T-helper 1 cell treated with Interleukin-12 subunit alpha and Interleukin-12 subunit beta and Interleukin-4 antibody, amounts not matched to agents 30 ng/mL and 1 ng/mL, for 36 hours (primary cell): ENCODE measurements around the gene ENO1. TPM values are rescaled to one million over a fixed set of nuclear protein-coding genes. Genes with fewer than 3 reads are reported as not detected.
"Not testable (repeated sequence)": the region's sequence is repeated elsewhere in the genome, so short reads cannot be mapped to it uniquely, and the experiment has no call there.

Source experiments
- intact Hi-C: fragments of 100-400 bp; cut with micrococcal nuclease; formaldehyde crosslinking; loops from one replicate; pipeline ENCODE4 v1.15.1; 2024
- total RNA-seq: library from RNA; stranded (reverse); gene quantifications from 2 replicates; pipeline ENCODE4 v1.2.3, GENCODE V29; 2022

The ENO1 gene
- total RNA-seq, 1 donor from 2014 or later, result 2,761 TPM

GRCh38 chr1:8897505-8897904, 19.0 kb upstream of the ENO1 start:
- intact Hi-C loops, result not testable (repeated sequence)

GRCh38 chr1:8896775-8897174, 18.3 kb upstream of the ENO1 start:
- intact Hi-C loops, result not testable (repeated sequence)

GRCh38 chr1:8892026-8892425, 13.5 kb upstream of the ENO1 start:
- intact Hi-C loops, result no loop called here

DNA sequence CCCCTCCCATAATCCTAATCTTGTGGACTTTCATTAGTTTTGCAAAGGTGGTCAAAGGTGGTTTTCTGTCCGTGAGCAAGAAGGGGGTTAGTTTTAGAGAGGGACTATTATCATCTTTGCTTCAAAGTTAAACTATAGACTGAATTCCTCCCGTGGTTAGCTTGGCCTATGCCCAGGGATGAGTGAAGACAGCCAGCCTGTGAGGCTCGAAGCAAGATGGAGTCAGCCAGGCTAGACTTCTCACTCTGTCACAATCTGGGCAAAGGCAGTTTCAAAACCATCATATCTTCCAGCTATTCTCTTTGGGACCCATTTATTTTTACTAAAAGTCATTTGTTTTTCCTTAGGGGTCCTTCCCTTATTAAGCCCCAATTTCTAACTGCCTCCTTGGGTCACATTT, 12.9 kb upstream of the ENO1 start:
- intact Hi-C loops, result no loop called here

DNA sequence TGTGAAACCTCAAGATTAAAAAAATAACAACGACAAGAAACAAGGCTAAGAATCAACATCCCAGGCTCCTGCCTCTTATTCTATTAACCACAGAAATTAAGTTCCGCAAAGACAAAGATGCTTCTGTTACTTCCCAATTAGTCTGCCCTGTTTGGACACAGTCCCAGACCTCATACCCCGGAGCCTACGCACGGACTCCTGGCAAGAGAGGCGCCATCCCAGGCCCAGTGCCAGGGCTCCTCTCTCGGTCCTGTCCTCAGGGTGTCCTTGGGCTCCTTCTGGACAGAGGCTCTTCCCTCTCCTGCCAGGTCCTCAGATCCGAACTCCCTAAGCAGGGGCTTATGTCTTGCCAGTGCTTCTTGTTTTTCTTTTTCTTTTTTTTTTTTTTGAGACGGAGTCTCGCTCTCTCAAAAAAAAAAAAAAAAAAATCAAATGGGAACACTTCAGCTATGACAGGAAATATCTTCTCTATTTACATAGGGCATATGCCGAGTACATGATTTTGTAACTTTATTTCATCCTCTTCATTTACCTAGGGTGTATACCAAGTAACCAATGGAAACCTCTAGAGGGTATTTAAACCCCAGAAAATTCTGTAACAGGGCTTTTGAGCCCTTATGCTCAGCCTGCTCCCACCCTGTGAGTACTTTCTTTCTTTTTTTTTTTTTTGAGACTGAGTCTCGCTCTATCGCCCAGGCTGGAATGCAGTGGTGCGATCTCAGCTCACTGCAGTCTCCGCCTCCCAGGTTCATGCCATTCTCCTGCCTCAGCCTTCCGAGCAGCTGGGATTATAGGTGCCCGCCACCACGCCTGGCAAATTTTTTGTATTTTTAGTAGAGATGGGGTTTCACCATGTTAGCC, 11.7 kb upstream of the ENO1 start:
- intact Hi-C loops, result no loop called here

DNA sequence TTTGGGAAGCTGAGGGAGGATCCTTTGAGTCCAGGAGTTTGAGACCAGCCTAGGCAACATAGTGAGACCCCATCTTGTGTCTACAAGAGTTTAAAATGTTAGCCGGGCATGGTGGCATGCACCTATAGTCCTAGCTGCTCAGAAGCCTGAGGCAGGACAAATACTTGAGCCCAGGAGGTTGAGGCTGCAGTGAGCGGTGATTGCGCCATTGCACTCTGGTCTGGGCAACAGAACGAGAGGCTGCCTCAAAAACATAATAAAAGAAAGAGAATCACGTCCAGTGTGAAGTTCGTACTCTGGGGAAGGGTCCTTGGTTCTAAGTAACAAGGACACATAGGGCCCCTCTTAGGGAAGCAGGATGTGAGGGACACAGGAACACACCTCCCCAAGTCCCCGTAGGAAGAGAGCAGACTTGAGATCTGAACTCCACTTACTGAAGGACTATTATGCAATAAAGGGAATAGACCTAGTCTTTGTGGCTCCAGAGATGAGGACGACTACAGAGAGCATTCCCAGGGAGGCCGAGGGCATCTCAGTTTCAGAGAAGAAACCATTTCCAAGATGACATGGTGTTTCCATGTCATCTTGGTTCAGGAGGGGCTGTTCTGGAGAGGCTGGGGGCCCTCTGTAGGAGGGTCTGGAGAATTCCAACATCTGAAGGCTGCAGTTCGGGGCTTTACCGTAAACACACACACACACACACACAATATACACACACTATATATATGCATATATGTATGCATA, 10.8 kb upstream of the ENO1 start:
- intact Hi-C loops, result no loop called here

- intact Hi-C loops, result no loop called here
Measured at GRCh38 chr1:8886589-8886988, 8.1 kb upstream of the ENO1 start.

DNA sequence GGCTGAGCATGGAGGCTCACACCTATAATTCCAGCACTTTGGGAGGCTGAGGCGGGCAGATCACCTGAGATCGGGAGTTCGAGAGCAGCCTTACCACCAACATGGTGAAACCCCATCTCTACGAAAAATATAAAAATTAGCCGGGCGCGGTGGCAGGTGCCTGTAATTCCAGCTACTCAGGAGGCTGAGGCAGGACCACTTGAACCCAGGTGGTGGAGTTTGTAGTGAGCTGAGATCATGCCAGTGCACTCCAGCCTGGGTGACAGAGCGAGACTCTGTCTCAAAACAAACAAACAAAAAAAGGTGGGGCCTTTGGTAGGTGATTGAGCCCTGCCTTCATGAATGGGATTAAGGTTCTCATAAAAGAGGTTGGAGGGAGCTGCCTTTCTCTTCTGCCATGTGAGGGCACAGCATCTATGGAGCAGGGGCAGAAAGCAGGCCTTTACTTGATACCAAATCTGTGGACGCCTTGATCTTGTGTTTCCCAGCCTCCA, 7.6 kb upstream of the ENO1 start:
- intact Hi-C loops, result not testable (repeated sequence)

DNA sequence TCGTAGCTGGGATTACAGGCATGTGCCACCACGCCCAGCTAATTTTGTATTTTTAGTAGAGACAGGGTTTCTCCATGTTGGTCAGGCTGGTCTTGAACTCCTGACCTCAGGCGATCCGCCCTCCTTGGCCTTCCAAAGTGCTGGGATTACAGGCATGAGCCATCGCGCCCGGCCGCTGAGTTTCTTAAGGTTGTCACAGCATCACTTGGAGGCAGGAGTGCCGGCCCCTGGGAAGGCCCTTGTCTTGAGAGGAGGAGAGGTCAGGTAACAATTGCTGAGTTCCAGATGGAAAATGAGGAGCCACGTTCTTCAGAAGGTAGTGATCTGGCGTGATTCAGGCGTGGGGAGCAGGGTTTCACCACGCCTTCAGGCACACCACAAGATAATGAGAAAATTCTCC, 5.6 kb upstream of the ENO1 start:
- intact Hi-C loops, result not testable (repeated sequence)

GRCh38 chr1:8883491-8883890, 5.0 kb upstream of the ENO1 start:
- intact Hi-C loops, result no loop called here

DNA sequence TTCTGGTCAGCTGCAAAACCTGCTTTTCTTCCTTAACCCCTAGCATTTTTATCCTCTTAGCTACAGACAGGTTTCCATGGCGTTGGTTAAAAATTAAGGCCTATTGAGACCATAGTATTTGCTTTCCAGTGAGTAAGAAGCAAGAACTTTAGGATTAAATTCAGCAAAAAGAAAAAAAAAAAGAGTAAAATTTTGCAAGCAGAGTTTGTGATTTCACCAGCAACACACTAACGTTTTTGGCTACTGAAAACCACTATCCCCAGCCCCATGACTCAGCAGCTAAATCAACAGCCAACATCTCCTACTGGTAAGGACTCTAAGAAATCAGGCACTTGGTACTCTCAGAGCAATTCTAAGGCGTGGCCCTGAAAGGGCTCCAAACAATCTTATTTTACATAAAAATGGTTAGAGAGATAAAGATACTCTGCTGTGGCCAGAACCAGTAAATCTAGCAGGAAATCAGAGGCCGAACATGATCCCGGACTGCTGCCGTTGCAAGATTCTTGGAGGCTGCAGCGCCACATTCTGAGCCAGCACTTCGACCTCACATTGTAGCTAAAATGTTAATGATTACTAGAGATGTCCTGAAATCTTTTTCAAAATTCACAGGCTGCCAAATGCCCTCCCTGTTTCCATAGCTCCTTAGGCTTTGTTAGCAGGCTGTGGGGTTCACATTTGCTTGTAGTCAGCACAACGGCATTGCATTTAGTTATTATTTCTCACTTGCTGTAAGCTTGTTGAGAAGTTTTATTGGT, 1.6 kb upstream of the ENO1 start:
- intact Hi-C loops, result loop anchor here (1.0 to 10.0 kb wide), 10 partner anchors 20 to 1032 kb away; partner anchors contain the start of genes CTNNBIP1 and PIK3CD

DNA sequence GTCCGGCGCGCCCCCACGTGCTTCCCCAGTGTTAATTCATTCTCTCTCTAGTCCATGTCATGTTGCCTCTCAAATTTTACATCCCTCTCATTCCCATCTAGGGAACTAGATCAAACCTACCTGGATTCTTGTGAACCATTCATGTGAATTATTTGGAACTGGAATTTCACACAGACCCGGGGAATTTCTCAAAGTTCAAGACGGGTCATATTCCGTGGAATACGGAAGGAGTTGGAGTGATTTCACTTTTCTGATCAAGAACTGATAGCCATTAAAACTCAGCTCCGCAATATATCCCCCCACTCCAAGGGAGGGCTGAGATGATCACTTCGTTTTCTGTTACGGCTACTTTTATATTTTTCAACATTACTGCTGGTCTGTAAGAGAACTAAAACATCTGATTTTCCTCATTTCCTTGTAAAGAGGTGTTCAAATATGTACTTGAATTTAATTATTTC, 1.0 kb upstream of the ENO1 start:
- intact Hi-C loops, result loop anchor here (1.0 to 10.0 kb wide), 8 partner anchors 67 to 1033 kb away; partner anchors contain the start of genes CTNNBIP1 and PIK3CD

GRCh38 chr1:8878698-8879463, 395 bp upstream of the ENO1 start:
- intact Hi-C loops, result loop anchor here (1.0 to 10.0 kb wide), 11 partner anchors 62 to 1033 kb away; partner anchors contain the start of genes CTNNBIP1, GPR157, PIK3CD and RERE

GRCh38 chr1:8876087-8876486, 2.4 kb downstream of the ENO1 start:
- intact Hi-C loops, result loop anchor here (5.0 to 10.0 kb wide), 2 partner anchors 779 to 1036 kb away; partner anchors contain the start of genes CTNNBIP1 and PIK3CD

GRCh38 chr1:8875216-8875861, 3.1 kb downstream of the ENO1 start:
- intact Hi-C loops, result loop anchor here (5.0 to 10.0 kb wide), 2 partner anchors 779 to 1037 kb away; partner anchors contain the start of genes CTNNBIP1 and PIK3CD

- intact Hi-C loops, result loop anchor here (5.0 to 10.0 kb wide), 2 partner anchors 780 to 1038 kb away; partner anchors contain the start of genes CTNNBIP1 and PIK3CD
Measured at GRCh38 chr1:8874230-8875201, 4.0 kb downstream of the ENO1 start.

GRCh38 chr1:8873506-8874229, 4.8 kb downstream of the ENO1 start:
- intact Hi-C loops, result loop anchor here (1.0 to 10.0 kb wide), 2 partner anchors 14 to 781 kb away; partner anchors contain the start of gene PIK3CD
